NCI-H1092 treated with DMSO at 0.1 percent for 48 hours (cell line): Measurements from ENCODE around the gene NDUFAF3.
A peak's percentile ranks its signal among the peaks of the same experiment; 100 is the strongest.

Experiments used
- DNase-seq: peaks from one replicate; lab custom pipeline; 2025; lab: John Stamatoyannopoulos, UW

Gene NDUFAF3, protein sequence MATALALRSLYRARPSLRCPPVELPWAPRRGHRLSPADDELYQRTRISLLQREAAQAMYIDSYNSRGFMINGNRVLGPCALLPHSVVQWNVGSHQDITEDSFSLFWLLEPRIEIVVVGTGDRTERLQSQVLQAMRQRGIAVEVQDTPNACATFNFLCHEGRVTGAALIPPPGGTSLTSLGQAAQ

GRCh38 chr3:49021813-49022687, at the start of gene NDUFAF3:
Gene NDUFAF3, plus strand, starts transcription at chr3:49022121. Its CDS starts 24 bp downstream, at chr3:49022145.
- DNase-seq = peak; percentile 86

DNA sequence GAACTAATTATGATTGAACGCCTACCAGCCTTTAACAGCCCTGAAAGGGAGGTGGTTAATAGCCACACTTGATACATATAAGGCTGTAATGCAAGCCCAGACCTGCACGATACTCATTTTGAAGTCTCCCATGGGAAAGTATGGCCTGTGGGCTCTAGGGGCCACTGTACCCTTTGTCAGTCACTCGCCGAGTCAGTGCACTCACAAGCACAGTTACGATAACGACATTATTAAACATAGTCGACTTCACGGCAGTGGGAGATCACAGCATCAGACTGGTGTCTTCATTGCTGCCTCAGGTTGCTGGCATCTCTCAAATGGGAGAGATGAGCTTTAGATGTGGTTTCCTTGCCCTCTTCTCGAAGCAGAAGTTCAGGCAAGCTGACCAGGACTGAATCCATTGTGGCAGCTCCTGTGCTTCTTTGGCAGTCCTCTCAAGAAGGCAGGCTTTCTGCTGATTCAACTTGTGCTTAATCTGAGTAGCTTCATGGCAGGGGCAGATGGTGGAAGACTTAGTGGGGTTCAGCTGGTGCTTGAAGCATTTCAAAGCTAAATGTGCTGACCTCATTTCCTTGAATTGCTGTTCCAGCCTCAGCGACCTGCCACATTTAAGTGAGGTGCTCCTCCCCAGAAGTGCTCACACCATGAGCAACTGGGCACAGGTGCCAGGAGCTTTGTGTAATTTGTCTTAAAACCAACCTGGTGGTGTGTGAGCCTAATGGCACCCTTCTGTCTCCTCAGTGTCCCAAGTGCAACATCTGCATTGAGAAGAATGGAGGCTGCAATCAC, 47.7 kb upstream of the NDUFAF3 start:
- DNase-seq = no peak

GRCh38 chr3:48979451-48979850, 42.5 kb upstream of the NDUFAF3 start:
- no peak for DNase-seq

DNA sequence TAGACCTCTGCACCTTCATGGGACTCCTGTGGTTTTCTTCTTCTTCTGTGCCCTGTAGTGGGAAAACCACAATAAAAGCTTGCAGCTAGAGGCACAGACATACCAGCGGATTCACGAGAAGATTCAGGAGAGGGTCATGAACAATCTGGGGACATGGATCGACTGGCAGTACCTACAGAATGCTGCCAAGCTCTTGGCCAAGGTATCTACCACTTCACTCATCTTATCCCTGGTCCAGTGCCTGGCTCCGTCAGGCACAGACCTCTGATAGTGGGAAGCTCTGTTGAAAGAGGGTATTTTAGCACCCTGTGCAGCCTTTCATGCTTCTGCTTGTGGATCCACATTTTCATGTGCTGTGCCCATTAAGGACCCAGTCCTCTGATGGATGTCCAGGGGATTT, 41.6 kb upstream of the NDUFAF3 start:
- DNase-seq = no peak

DNA sequence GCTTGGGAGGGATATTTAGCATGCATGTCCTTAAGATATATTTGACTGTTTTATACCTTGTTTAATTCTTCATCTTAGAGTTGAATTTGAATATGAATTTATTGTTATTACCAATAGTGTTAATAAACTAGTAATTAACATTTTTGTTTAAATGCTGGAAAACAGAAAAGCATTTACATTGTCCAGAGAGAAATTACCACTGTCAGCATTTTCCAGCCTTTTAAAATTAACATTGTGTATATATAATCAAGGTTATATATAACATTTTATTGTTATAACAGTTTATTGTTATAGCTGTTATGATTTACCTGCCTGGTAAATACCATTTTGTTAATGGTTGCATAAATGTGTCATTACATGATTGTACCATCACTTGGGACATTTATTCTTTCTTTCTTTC, 39.9 kb upstream of the NDUFAF3 start:
- no peak for DNase-seq

- DNase-seq = no peak
Observed at GRCh38 chr3:48982686-48983085, 39.2 kb upstream of the NDUFAF3 start.

DNA sequence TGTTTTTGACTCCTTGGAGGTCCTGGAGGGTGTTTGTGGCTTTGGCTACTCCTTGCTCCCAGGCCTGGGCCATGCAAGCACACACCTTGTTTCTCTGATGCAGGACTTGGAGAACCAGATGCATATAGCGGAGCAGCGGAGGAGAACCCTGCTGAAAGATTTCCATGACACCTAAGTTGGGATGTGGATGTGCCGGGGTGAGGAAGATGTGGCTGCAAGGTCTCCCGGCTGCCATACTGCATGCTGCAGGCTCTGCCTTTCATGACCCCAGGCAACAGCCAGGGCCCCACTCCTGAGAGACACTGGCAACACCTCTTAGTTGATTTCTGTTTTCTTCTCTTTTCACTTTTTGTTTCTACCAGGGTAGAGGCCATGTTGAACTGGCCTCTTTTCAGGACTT, 38.8 kb upstream of the NDUFAF3 start:
- no peak for DNase-seq

GRCh38 chr3:48984663-48985062, 37.3 kb upstream of the NDUFAF3 start:
- DNase-seq = no peak

- no peak for DNase-seq
Observed at GRCh38 chr3:48985831-48986376, 36.0 kb upstream of the NDUFAF3 start.

DNA sequence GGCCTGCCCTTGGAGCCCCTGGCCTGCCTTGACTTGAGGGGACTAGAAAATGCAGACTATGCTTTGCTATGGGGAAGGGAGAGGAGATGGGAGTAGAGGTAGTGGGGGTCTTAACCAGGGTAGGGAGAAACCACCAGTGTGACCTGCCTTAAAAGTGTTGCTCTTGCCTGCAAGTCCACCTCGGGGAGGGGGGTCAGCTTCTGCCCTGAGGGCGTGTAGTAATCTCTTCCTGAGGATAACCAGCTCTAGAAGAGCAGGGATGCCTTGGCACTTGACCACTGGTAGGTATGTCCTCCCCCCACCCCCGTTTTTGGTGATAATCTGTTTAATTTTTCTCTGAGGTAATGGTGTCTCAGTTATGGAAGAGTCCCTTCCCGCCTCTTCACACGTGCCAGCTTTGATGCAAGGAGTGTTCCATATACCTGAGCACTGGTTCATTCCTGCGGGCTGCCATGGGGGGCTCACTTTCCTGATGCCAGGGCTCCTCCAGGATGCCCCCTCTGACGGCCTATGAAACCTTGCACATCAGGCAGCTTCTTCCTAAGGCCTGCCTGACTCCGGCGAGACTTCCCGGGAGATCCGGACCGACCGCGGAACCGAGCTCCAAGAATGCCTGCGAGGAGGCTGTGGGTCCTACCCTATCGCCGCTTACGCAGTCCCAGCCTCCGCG, 32.7 kb upstream of the NDUFAF3 start:
- DNase-seq = peak; percentile 39

GRCh38 chr3:48989796-48990635, 31.9 kb upstream of the NDUFAF3 start, which contains the start of gene P4HTM:
Gene P4HTM, plus strand, starts transcription at chr3:48990241. Its CDS starts 16 bp downstream, at chr3:48990257.
- DNase-seq = peak; percentile 64

GRCh38 chr3:48990636-48991469, 31.1 kb upstream of the NDUFAF3 start:
- no peak for DNase-seq

DNA sequence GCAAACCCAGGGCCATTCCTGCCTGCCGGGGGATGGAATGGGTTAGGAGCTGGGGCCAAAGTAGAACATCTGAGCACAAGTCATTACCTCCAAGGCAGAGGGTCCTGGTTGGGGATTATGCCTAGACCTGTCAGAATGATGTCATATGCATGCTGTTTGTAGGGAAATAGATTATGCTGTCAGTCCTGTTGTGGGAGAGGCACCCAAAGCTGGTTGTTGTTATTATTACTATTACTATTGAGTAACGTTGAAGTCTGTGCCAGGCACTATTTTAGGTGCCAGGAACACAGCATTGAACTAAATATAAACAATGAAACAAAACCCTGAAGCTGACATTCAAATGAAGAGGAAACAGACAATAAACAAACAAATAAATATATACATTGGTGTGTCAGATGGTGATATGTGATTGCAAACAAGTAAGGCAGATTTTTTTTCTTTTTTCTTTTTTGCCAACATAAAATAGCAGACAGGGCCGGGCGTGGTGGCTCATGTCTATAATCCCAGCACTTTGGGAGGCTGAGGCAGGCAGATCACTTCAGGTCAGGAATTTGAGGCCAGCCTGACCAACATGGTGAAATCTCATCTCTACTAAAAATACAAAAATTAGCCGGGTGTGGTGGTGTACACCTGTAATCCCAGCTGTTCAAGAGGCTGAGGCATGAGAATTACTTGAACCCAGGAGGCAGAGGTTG, 29.9 kb upstream of the NDUFAF3 start:
- DNase-seq = no peak

GRCh38 chr3:48993834-48994233, 28.1 kb upstream of the NDUFAF3 start:
- DNase-seq = no peak

DNA sequence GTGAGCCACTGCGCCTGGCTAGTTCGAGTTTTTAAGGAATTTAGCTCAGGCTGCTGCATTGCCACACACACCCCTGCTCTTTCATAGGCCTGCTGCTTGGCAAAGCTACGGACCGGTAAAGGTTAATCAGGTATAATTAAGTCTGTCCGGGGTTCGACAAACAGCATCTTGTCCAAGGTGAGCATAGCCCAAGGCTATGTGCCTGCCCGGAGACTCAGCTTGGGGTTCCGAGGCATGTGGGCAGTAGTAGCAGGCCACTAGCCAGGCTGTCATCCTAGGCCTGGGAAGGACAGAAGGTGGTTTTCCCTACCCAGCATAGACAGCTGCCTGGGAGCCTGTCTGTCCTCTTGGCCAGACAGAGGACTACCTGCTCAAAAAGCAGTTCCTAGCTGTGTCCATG, 25.3 kb upstream of the NDUFAF3 start:
- no peak for DNase-seq

GRCh38 chr3:48997102-48997635, 24.8 kb upstream of the NDUFAF3 start:
- DNase-seq = no peak

GRCh38 chr3:48997714-48998637, 23.9 kb upstream of the NDUFAF3 start:
- DNase-seq = peak; percentile 81
